ENCODE results near the gene RORC.

The RORC gene

DNA sequence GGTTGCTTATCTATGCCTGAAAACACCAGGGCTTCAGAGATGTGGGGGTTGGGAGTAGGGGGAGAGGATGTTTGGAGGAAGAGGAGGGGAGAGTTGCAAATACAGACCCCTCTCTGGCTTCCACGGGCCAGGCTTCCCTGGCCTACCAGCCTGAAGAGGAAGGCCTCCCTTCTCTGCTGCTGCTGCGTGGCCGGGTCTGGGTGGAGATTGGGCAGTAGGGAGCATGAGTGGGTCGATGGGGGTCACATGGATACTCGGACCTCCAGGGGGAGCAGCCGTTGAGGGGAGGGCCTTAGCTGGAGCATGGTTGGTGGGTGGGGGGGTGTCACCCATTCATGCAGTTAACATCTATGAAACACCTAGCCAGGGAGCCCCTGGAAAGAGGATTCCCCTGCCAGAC is 1.5 kb downstream of the RORC start:
- peaks cover 32% of the 10 kb centered on the region for H3K4me1 ChIP-seq
- H3K9me3 ChIP-seq (ENCODE audit: control insufficient read depth, low read length) = no peaks in the 10 kb centered on the region
- H3K27me3 ChIP-seq (ENCODE audit: control insufficient read depth, insufficient read depth, low read length) = no peaks in the 10 kb centered on the region
- H3K27ac ChIP-seq = peak overlapping the region; percentile 70
- no peak overlapping the region for H2AFZ ChIP-seq
- no peak overlapping the region for H3K4me3 ChIP-seq (ENCODE audit: low read depth, low read length)
- H3K79me2 ChIP-seq = no peaks in the 10 kb centered on the region
- no peaks in the 10 kb centered on the region for H3K36me3 ChIP-seq (ENCODE audit: control insufficient read depth, insufficient read depth, low read length)
- no peak overlapping the region for H3K9ac ChIP-seq
- TF ChIP-seq, protein P1, sequence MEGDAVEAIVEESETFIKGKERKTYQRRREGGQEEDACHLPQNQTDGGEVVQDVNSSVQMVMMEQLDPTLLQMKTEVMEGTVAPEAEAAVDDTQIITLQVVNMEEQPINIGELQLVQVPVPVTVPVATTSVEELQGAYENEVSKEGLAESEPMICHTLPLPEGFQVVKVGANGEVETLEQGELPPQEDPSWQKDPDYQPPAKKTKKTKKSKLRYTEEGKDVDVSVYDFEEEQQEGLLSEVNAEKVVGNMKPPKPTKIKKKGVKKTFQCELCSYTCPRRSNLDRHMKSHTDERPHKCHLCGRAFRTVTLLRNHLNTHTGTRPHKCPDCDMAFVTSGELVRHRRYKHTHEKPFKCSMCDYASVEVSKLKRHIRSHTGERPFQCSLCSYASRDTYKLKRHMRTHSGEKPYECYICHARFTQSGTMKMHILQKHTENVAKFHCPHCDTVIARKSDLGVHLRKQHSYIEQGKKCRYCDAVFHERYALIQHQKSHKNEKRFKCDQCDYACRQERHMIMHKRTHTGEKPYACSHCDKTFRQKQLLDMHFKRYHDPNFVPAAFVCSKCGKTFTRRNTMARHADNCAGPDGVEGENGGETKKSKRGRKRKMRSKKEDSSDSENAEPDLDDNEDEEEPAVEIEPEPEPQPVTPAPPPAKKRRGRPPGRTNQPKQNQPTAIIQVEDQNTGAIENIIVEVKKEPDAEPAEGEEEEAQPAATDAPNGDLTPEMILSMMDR (IDR thresholded peaks at IDR 0.05) = no peak
- H3K4me2 ChIP-seq (ENCODE audit: low read length) = peak overlapping the region; percentile 62

DNA sequence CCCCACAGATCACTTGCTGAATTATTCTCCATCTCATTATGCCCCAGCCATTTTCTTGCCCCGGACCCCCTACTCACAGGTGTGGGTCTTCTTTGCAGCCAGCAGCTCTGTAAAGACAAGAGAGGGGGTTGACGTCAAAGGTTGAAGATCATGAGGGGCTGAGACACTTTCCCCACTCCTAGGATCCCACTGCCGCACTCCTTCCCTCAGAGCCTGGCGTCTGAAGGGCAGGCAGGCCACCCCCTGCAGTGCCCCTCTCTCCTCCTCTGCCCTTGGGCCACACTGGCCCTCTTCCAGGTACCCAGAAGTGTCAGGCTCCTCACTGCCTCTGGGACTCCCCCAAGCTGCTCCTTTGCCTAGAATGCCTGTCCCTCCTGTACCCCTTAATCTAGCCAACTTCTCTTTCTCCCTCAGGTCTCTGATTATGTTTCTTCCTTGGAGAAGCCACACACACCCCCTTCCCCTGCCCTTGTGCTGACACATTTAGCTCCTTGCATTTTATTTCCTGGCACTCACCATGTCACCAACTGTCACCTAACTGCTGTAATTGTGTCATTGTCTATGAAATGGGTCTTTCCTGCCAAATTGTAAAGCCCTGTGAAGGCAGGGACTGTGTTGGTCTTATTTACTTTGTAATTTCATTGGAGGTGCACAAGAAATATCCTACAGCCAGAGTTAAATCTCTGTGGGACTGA is 2.1 kb downstream of the RORC start:
- Histone ChIP-seq H3K9ac (no peak overlapping the region), H3K4me3 (ENCODE audit: low read depth, low read length) (no peak overlapping the region), H3K27ac (peak overlapping the region; percentile 70), H3K79me2 (no peaks in the 10 kb centered on the region), H3K4me2 (ENCODE audit: low read length) (peak overlapping the region; percentile 62), H3K4me1 (peaks cover 32% of the 10 kb centered on the region), H3K36me3 (ENCODE audit: control insufficient read depth, insufficient read depth, low read length) (no peaks in the 10 kb centered on the region), H2AFZ (no peak overlapping the region), H3K9me3 (ENCODE audit: control insufficient read depth, low read length) (no peaks in the 10 kb centered on the region), H3K27me3 (ENCODE audit: control insufficient read depth, insufficient read depth, low read length) (no peaks in the 10 kb centered on the region)
- TF ChIP-seq, protein P1 (IDR thresholded peaks at IDR 0.05) = no peak

DNA sequence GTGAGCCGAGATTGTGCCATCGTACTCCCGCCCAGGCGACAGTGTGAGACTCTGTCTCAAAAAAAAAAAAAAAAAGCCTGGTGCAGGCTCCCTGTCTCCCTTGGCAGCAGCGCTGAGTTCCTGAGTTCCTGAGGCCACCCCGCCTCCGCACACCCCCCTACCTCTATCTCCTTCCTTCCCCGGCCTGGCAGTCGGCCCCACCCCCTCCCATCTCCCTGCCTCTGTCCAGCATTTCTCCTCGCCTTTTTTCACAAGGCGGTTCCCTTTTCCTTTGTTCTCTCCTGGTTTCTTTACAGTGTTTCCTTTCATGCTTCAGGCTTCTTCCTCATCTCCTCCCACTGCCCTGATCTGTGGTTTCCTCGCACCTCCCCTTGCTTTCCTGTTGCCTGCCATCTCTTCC is 2.7 kb downstream of the RORC start:
- no peaks in the 10 kb centered on the region for H3K27me3 ChIP-seq (ENCODE audit: control insufficient read depth, insufficient read depth, low read length)
- H3K9me3 ChIP-seq (ENCODE audit: control insufficient read depth, low read length) = no peaks in the 10 kb centered on the region
- H2AFZ ChIP-seq = no peak overlapping the region
- H3K4me2 ChIP-seq (ENCODE audit: low read length) = peak overlapping the region; percentile 45
- TF ChIP-seq, protein P1 (IDR thresholded peaks at IDR 0.05) = no peak
- H3K4me1 ChIP-seq = peaks cover 32% of the 10 kb centered on the region
- H3K4me3 ChIP-seq (ENCODE audit: low read depth, low read length) = no peak overlapping the region
- H3K27ac ChIP-seq = peak overlapping the region; percentile 70
- no peak overlapping the region for H3K9ac ChIP-seq
- H3K79me2 ChIP-seq = no peaks in the 10 kb centered on the region
- no peaks in the 10 kb centered on the region for H3K36me3 ChIP-seq (ENCODE audit: control insufficient read depth, insufficient read depth, low read length)

DNA sequence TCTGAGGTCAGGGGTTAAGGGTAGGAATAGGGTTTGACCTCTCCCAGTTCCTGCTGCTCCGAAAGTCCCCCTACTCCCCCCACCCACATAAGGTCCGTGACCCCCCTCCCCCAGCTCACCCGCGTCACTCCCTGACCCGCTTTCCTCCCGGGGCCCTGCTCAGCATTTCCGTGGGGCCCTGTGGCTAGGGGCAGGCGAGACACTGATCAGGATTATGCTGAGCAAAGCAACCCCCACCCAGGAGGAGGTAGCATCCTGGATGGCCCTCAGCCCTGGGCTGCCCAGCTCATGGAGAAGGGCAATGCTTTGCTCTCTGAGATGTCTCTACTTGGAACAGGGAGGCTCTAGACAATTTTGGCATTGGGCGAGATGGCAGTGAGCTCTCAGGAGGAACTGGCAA is 3.7 kb downstream of the RORC start:
- Histone ChIP-seq H3K9me3 (ENCODE audit: control insufficient read depth, low read length) (no peaks in the 10 kb centered on the region), H3K27me3 (ENCODE audit: control insufficient read depth, insufficient read depth, low read length) (no peaks in the 10 kb centered on the region), H3K9ac (no peak overlapping the region), H3K36me3 (ENCODE audit: control insufficient read depth, insufficient read depth, low read length) (no peaks in the 10 kb centered on the region), H3K27ac (no peak overlapping the region), H3K79me2 (no peaks in the 10 kb centered on the region), H3K4me1 (peaks cover 28% of the 10 kb centered on the region), H2AFZ (no peak overlapping the region), H3K4me3 (ENCODE audit: low read depth, low read length) (no peak overlapping the region), H3K4me2 (ENCODE audit: low read length) (no peak overlapping the region)
- TF ChIP-seq, protein P1 (IDR thresholded peaks at IDR 0.05) = no peak
